HEK293 (cell line): ENCODE results near the gene MYLK4.

ENCODE experiments used
- CTCF ChIA-PET: fragments of 350-600 bp; formaldehyde crosslinking; extraction: SDS; loops from one replicate; lab custom pipeline; 2021; ENCODE audit warnings: antibody characterized with exemption; lab: Yijun Ruan, JAX
- POLR2A ChIA-PET: fragments of 300-600 bp; formaldehyde crosslinking; extraction: SDS; loops from one replicate; lab custom pipeline; 2020; ENCODE audit warnings: antibody characterized with exemption, inconsistent platforms; lab: Yijun Ruan, JAX
- H3K27ac ChIP-seq: fragments of 200-500 bp; sonication (Bioruptor generic); 2 replicates; pipeline ENCODE4 v1.5.1; 2014; ENCODE audit warnings: low read depth, low read length, control low read depth, inconsistent platforms; ENCODE audit errors: extremely low read depth
- H3K36me3 ChIP-seq, 2 experiments: fragments of 200-500 bp in 1 of 2; sonication (Bioruptor generic) in 1 of 2; 1 replicate in 1 of 2; 2 replicates in 1 of 2; pipeline ENCODE4 v1.5.1; 2014 to 2017; ENCODE audit warnings: inconsistent platforms in 2 of 2, low read length in 2 of 2; ENCODE audit not compliant: control insufficient read depth in 2 of 2, insufficient read depth in 1 of 2
- H3K4me1 ChIP-seq: fragments of 200-500 bp; sonication (Bioruptor generic); 2 replicates; pipeline ENCODE4 v1.5.1; 2014; ENCODE audit warnings: mild to moderate bottlenecking, low read length, inconsistent platforms; ENCODE audit not compliant: control insufficient read depth, insufficient read depth
- H3K4me3 ChIP-seq: 2 replicates; pipeline ENCODE4 v1.5.1; 2011; ENCODE audit warnings: low read depth, mild to moderate bottlenecking, control low read depth, low read length, moderate library complexity
- H3K9me3 ChIP-seq: fragments of 200-500 bp; sonication (Bioruptor generic); 2 replicates; pipeline ENCODE4 v1.5.1; 2014; ENCODE audit warnings: low read depth, low read length, inconsistent platforms; ENCODE audit not compliant: control insufficient read depth, insufficient read depth
- ATF2 ChIP-seq: fragments of 450-650 bp; formaldehyde crosslinking; IDR thresholded peaks from 2 replicates; pipeline ENCODE4 v1.5.1; 2016; ENCODE audit warnings: missing biosample characterization, missing genetic modification characterization, low read depth
- FEZF1 ChIP-seq: fragments of 450-650 bp; formaldehyde crosslinking; IDR thresholded peaks from 2 replicates; pipeline ENCODE4 v1.5.1; 2016; ENCODE audit warnings: missing biosample characterization, missing genetic modification characterization
- HOXA7 ChIP-seq: sonication (generic); formaldehyde crosslinking; IDR thresholded peaks from 2 replicates; pipeline ENCODE4 v1.8.1; 2022; ENCODE audit warnings: missing genetic modification reagents, borderline replicate concordance
- KLF16 ChIP-seq: fragments of 450-650 bp; formaldehyde crosslinking; IDR thresholded peaks from 2 replicates; pipeline ENCODE4 v1.5.1; 2017; ENCODE audit warnings: missing biosample characterization, missing genetic modification characterization
- ZBTB21 ChIP-seq: fragments of 450-650 bp; formaldehyde crosslinking; IDR thresholded peaks from 2 replicates; pipeline ENCODE4 v1.5.1; 2017; ENCODE audit warnings: missing biosample characterization, missing genetic modification characterization
- ZEB2 ChIP-seq: fragments of 450-650 bp; formaldehyde crosslinking; IDR thresholded peaks from 2 replicates; pipeline ENCODE4 v1.5.1; 2016; ENCODE audit warnings: missing biosample characterization, missing genetic modification characterization
- ZNF133 ChIP-seq: fragments of 450-650 bp; formaldehyde crosslinking; IDR thresholded peaks from 2 replicates; pipeline ENCODE4 v1.5.1; 2016; ENCODE audit warnings: missing biosample characterization, missing genetic modification characterization
- ZNF221 ChIP-seq: fragments of 450-650 bp; formaldehyde crosslinking; IDR thresholded peaks from 2 replicates; pipeline ENCODE4 v1.5.1; 2017; ENCODE audit warnings: missing biosample characterization, missing genetic modification characterization, borderline replicate concordance
- ZNF223 ChIP-seq: fragments of 450-650 bp; formaldehyde crosslinking; IDR thresholded peaks from 2 replicates; pipeline ENCODE4 v1.5.1; 2016; ENCODE audit warnings: missing biosample characterization, missing genetic modification characterization
- ZNF433 ChIP-seq: fragments of 450-650 bp; formaldehyde crosslinking; IDR thresholded peaks from 2 replicates; pipeline ENCODE4 v1.5.1; 2016; ENCODE audit warnings: missing biosample characterization, missing genetic modification characterization, low read depth
- ZNF510 ChIP-seq: fragments of 450-650 bp; formaldehyde crosslinking; IDR thresholded peaks from 2 replicates; pipeline ENCODE4 v1.5.1; 2018; ENCODE audit warnings: mild to moderate bottlenecking, missing genetic modification characterization, missing biosample characterization; ENCODE audit not compliant: insufficient replicate concordance
- ZNF518A ChIP-seq: fragments of 450-650 bp; formaldehyde crosslinking; conservative IDR thresholded peaks from 2 replicates; pipeline ENCODE4 v1.5.1; 2016; ENCODE audit warnings: low read depth, missing biosample characterization, missing genetic modification characterization
- ZNF555 ChIP-seq: fragments of 450-650 bp; formaldehyde crosslinking; conservative IDR thresholded peaks from 2 replicates; pipeline ENCODE4 v1.5.1; 2017; ENCODE audit warnings: missing biosample characterization, mild to moderate bottlenecking, missing genetic modification characterization, inconsistent platforms
- ZNF585B ChIP-seq: fragments of 450-650 bp; formaldehyde crosslinking; IDR thresholded peaks from 2 replicates; pipeline ENCODE4 v1.5.1; 2016; ENCODE audit warnings: missing biosample characterization, missing genetic modification characterization
- ZNF623 ChIP-seq: fragments of 450-650 bp; formaldehyde crosslinking; IDR thresholded peaks from 2 replicates; pipeline ENCODE4 v1.5.1; 2016; ENCODE audit warnings: missing biosample characterization, missing genetic modification characterization
- ZNF645 ChIP-seq: fragments of 450-650 bp; formaldehyde crosslinking; IDR thresholded peaks from 2 replicates; pipeline ENCODE4; 2016; ENCODE audit warnings: missing biosample characterization, missing genetic modification characterization
- ZNF768 ChIP-seq: fragments of 450-650 bp; formaldehyde crosslinking; IDR thresholded peaks from 2 replicates; pipeline ENCODE4 v1.5.1; 2018; ENCODE audit warnings: missing biosample characterization, mild to moderate bottlenecking, missing genetic modification characterization
- ZNF792 ChIP-seq: fragments of 450-650 bp; formaldehyde crosslinking; IDR thresholded peaks from 2 replicates; pipeline ENCODE4 v1.5.1; 2016; ENCODE audit warnings: missing biosample characterization, missing genetic modification characterization
- ZNF837 ChIP-seq: fragments of 450-650 bp; formaldehyde crosslinking; IDR thresholded peaks from 2 replicates; pipeline ENCODE4 v1.5.1; 2016; ENCODE audit warnings: missing biosample characterization, missing genetic modification characterization

MYLK4 gene

GRCh38 chr6:2756687-2757224, 6.0 kb upstream of the MYLK4 start:
- H3K4me1 ChIP-seq, result no peaks in the 10 kb centered on the region
- no peak overlapping the region for H3K27ac ChIP-seq
- ChIA-PET CTCF (interaction anchor here (0.6 to 3.4 kb wide), 4 partner anchors 18 to 1248 kb away, joined by 3 to 31 read pairs (median 3); no protein-coding TSS in a partner anchor), POLR2A (interaction anchor here (0.7 kb wide), 1 partner anchor 1039 kb away, joined by 3 read pairs; no protein-coding TSS in a partner anchor)
- TF ChIP-seq ATF2 (tag by site-specific recombination) (no peak), ZNF510 (tag by site-specific recombination) (no peak)
- no peaks in the 10 kb centered on the region for H3K36me3 ChIP-seq
- H3K9me3 ChIP-seq, result no peaks in the 10 kb centered on the region
- H3K4me3 ChIP-seq, result no peak overlapping the region

GRCh38 chr6:2756241-2756640, 5.5 kb upstream of the MYLK4 start:
- ChIA-PET CTCF (interaction anchor here (0.6 to 0.8 kb wide), 3 partner anchors 320 to 674 kb away, joined by 3 to 5 read pairs (median 3); no protein-coding TSS in a partner anchor), POLR2A (no interaction called here)
- H3K9me3 ChIP-seq, result no peaks in the 10 kb centered on the region
- H3K36me3 ChIP-seq, result no peaks in the 10 kb centered on the region
- no peaks in the 10 kb centered on the region for H3K4me1 ChIP-seq
- TF ChIP-seq ZNF433 (tag by site-specific recombination) (no peak), ZNF585B (tag by site-specific recombination) (no peak), ZNF792 (tag by site-specific recombination) (no peak), ZNF555 (tag by site-specific recombination) (no peak), ZNF768 (tag by site-specific recombination) (no peak), ZEB2 (tag by site-specific recombination) (no peak)
- TF ChIP-seq, all 188 proteins: peak for 0
- H3K27ac ChIP-seq, result no peak overlapping the region
- H3K4me3 ChIP-seq, result no peak overlapping the region

- CTCF ChIA-PET, result interaction anchor here (0.6 to 9.5 kb wide), 2 partner anchors 16 to 319 kb away, joined by 3 to 212 read pairs; no protein-coding TSS in a partner anchor
- no peaks in the 10 kb centered on the region for H3K9me3 ChIP-seq
- POLR2A ChIA-PET, result no interaction called here
- peaks cover under 1% of the 10 kb centered on the region; the same call in 1 of the 2 replicates for H3K4me1 ChIP-seq
- TF ChIP-seq KLF16 (tag by site-specific recombination), result no peak
- TF ChIP-seq ZNF133 (tag by site-specific recombination), result no peak
- no peak for TF ChIP-seq ZNF837
- no peak for TF ChIP-seq ZBTB21 (tag by site-specific recombination)
- TF ChIP-seq ZNF518A, result no peak
- no peak for TF ChIP-seq ZNF221 (tag by site-specific recombination)
- TF ChIP-seq ZNF223 (tag by site-specific recombination), result no peak
- TF ChIP-seq FEZF1 (tag by site-specific recombination), result no peak
- no peak for TF ChIP-seq ZNF792 (tag by site-specific recombination)
- no peak for TF ChIP-seq HOXA7
- TF ChIP-seq ATF2 (tag by site-specific recombination), result no peak
- no peak for TF ChIP-seq ZNF623 (tag by site-specific recombination)
- no peak for TF ChIP-seq ZNF645 (tag by site-specific recombination)
- TF ChIP-seq, all 188 proteins: peak for 0
- Histone ChIP-seq H3K4me3 (no peak overlapping the region), H3K27ac (no peak overlapping the region), H3K36me3 (no peaks in the 10 kb centered on the region)
Measured at GRCh38 chr6:2755456-2755855, 4.7 kb upstream of the MYLK4 start.
